HEK293 (cell line): ENCODE measurements around the gene GPHN.

Experiments used
- CTCF ChIA-PET: fragments of 350-600 bp; formaldehyde crosslinking; extraction: SDS; loops from one replicate; lab custom pipeline; 2021; ENCODE audit warnings: antibody characterized with exemption; lab: Yijun Ruan, JAX
- POLR2A ChIA-PET: fragments of 300-600 bp; formaldehyde crosslinking; extraction: SDS; loops from one replicate; lab custom pipeline; 2020; ENCODE audit warnings: antibody characterized with exemption, inconsistent platforms; lab: Yijun Ruan, JAX
- H3K27ac ChIP-seq: fragments of 200-500 bp; sonication (Bioruptor generic); 2 replicates; pipeline ENCODE4 v1.5.1; 2014; ENCODE audit warnings: low read depth, low read length, control low read depth, inconsistent platforms; ENCODE audit errors: extremely low read depth
- H3K36me3 ChIP-seq, 2 experiments: fragments of 200-500 bp in 1 of 2; sonication (Bioruptor generic) in 1 of 2; 1 replicate in 1 of 2; 2 replicates in 1 of 2; pipeline ENCODE4 v1.5.1; 2014 to 2017; ENCODE audit warnings: inconsistent platforms in 2 of 2, low read length in 2 of 2; ENCODE audit not compliant: control insufficient read depth in 2 of 2, insufficient read depth in 1 of 2
- H3K4me1 ChIP-seq: fragments of 200-500 bp; sonication (Bioruptor generic); 2 replicates; pipeline ENCODE4 v1.5.1; 2014; ENCODE audit warnings: mild to moderate bottlenecking, low read length, inconsistent platforms; ENCODE audit not compliant: control insufficient read depth, insufficient read depth
- H3K4me3 ChIP-seq: 2 replicates; pipeline ENCODE4 v1.5.1; 2011; ENCODE audit warnings: low read depth, mild to moderate bottlenecking, control low read depth, low read length, moderate library complexity
- H3K9me3 ChIP-seq: fragments of 200-500 bp; sonication (Bioruptor generic); 2 replicates; pipeline ENCODE4 v1.5.1; 2014; ENCODE audit warnings: low read depth, low read length, inconsistent platforms; ENCODE audit not compliant: control insufficient read depth, insufficient read depth
- BCL11B ChIP-seq: fragments of 450-650 bp; formaldehyde crosslinking; IDR thresholded peaks from 2 replicates; pipeline ENCODE4 v1.5.1; 2016; ENCODE audit warnings: low read depth, missing biosample characterization, missing genetic modification characterization
- EGR2 ChIP-seq: fragments of 450-650 bp; formaldehyde crosslinking; IDR thresholded peaks from 2 replicates; pipeline ENCODE4 v1.5.1; 2016; ENCODE audit warnings: low read depth, missing biosample characterization, missing genetic modification characterization
- GLIS2 ChIP-seq: fragments of 450-650 bp; formaldehyde crosslinking; IDR thresholded peaks from 2 replicates; pipeline ENCODE4 v1.5.1; 2016; ENCODE audit warnings: missing biosample characterization, missing genetic modification characterization
- OVOL3 ChIP-seq: fragments of 450-650 bp; formaldehyde crosslinking; IDR thresholded peaks from 2 replicates; pipeline ENCODE4 v1.5.1; 2016; ENCODE audit warnings: missing biosample characterization, missing genetic modification characterization
- PRDM10 ChIP-seq: fragments of 450-650 bp; formaldehyde crosslinking; IDR thresholded peaks from 2 replicates; pipeline ENCODE4 v1.5.1; 2016; ENCODE audit warnings: missing biosample characterization, missing genetic modification characterization
- SETDB1 ChIP-seq: IDR thresholded peaks from one replicate; pipeline ENCODE4 v1.6.1; 2017; ENCODE audit warnings: mild to moderate bottlenecking, low read length, moderate library complexity, mixed read lengths; ENCODE audit not compliant: insufficient read length
- SP3 ChIP-seq: fragments of 450-650 bp; formaldehyde crosslinking; IDR thresholded peaks from 2 replicates; pipeline ENCODE4 v1.5.1; 2016; ENCODE audit warnings: missing biosample characterization, missing genetic modification characterization
- TSHZ1 ChIP-seq: fragments of 450-650 bp; formaldehyde crosslinking; IDR thresholded peaks from 2 replicates; pipeline ENCODE4 v1.5.1; 2016; ENCODE audit warnings: missing biosample characterization, missing genetic modification characterization, borderline replicate concordance
- ZFP37 ChIP-seq: fragments of 450-650 bp; formaldehyde crosslinking; IDR thresholded peaks from 2 replicates; pipeline ENCODE4 v1.5.1; 2016; ENCODE audit warnings: missing biosample characterization, missing genetic modification characterization
- ZNF10 ChIP-seq: fragments of 450-650 bp; formaldehyde crosslinking; IDR thresholded peaks from 2 replicates; pipeline ENCODE4 v1.5.1; 2017; ENCODE audit warnings: missing biosample characterization, missing genetic modification characterization
- ZNF157 ChIP-seq: fragments of 450-650 bp; formaldehyde crosslinking; IDR thresholded peaks from 2 replicates; pipeline ENCODE4 v1.5.1; 2016; ENCODE audit warnings: missing biosample characterization, missing genetic modification characterization
- ZNF18 ChIP-seq: fragments of 450-650 bp; formaldehyde crosslinking; IDR thresholded peaks from 2 replicates; pipeline ENCODE4 v1.5.1; 2016; ENCODE audit warnings: missing biosample characterization, missing genetic modification characterization
- ZNF248 ChIP-seq: fragments of 450-650 bp; formaldehyde crosslinking; IDR thresholded peaks from 2 replicates; pipeline ENCODE4 v1.5.1; 2017; ENCODE audit warnings: missing biosample characterization, missing genetic modification characterization
- ZNF266 ChIP-seq: fragments of 450-650 bp; formaldehyde crosslinking; IDR thresholded peaks from 2 replicates; pipeline ENCODE4 v1.5.1; 2016; ENCODE audit warnings: missing biosample characterization, missing genetic modification characterization, low read depth
- ZNF324 ChIP-seq: fragments of 450-650 bp; formaldehyde crosslinking; IDR thresholded peaks from 2 replicates; pipeline ENCODE4 v1.5.1; 2016; ENCODE audit warnings: missing biosample characterization, missing genetic modification characterization
- ZNF501 ChIP-seq: fragments of 450-650 bp; formaldehyde crosslinking; IDR thresholded peaks from 2 replicates; pipeline ENCODE4 v1.5.1; 2016; ENCODE audit warnings: missing biosample characterization, missing genetic modification characterization
- ZNF561 ChIP-seq: fragments of 450-650 bp; IDR thresholded peaks from 2 replicates; pipeline ENCODE4 v1.5.1; 2018; ENCODE audit warnings: missing biosample characterization, missing genetic modification characterization, borderline replicate concordance
- ZNF639 ChIP-seq: fragments of 450-650 bp; formaldehyde crosslinking; IDR thresholded peaks from 2 replicates; pipeline ENCODE4 v1.5.1; 2016; ENCODE audit warnings: missing biosample characterization, missing genetic modification characterization
- ZNF707 ChIP-seq: fragments of 450-650 bp; formaldehyde crosslinking; IDR thresholded peaks from 2 replicates; pipeline ENCODE4 v1.5.1; 2016; ENCODE audit warnings: missing biosample characterization, missing genetic modification characterization
- ZNF747 ChIP-seq: fragments of 450-650 bp; formaldehyde crosslinking; IDR thresholded peaks from 2 replicates; pipeline ENCODE4 v1.5.1; 2016; ENCODE audit warnings: missing biosample characterization, missing genetic modification characterization
- TF ChIP-seq, protein P1 (sequence below): fragments of 450-650 bp; formaldehyde crosslinking; IDR thresholded peaks from 2 replicates; pipeline ENCODE4 v1.5.1; 2016; ENCODE audit warnings: missing biosample characterization, missing genetic modification characterization
- TF ChIP-seq, protein P2 (sequence below): fragments of 450-650 bp; formaldehyde crosslinking; IDR thresholded peaks from 2 replicates; pipeline ENCODE4 v1.5.1; 2016; ENCODE audit warnings: missing biosample characterization, missing genetic modification characterization

Gene GPHN

GRCh38 chr14:66471584-66471983, 36.4 kb upstream of the GPHN start (continued):
- TF ChIP-seq, protein P1, sequence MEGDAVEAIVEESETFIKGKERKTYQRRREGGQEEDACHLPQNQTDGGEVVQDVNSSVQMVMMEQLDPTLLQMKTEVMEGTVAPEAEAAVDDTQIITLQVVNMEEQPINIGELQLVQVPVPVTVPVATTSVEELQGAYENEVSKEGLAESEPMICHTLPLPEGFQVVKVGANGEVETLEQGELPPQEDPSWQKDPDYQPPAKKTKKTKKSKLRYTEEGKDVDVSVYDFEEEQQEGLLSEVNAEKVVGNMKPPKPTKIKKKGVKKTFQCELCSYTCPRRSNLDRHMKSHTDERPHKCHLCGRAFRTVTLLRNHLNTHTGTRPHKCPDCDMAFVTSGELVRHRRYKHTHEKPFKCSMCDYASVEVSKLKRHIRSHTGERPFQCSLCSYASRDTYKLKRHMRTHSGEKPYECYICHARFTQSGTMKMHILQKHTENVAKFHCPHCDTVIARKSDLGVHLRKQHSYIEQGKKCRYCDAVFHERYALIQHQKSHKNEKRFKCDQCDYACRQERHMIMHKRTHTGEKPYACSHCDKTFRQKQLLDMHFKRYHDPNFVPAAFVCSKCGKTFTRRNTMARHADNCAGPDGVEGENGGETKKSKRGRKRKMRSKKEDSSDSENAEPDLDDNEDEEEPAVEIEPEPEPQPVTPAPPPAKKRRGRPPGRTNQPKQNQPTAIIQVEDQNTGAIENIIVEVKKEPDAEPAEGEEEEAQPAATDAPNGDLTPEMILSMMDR: no peak
- no peak for TF ChIP-seq ZNF561
- TF ChIP-seq EGR2 (tag by site-specific recombination): no peak
- TF ChIP-seq ZNF707 (tag by site-specific recombination): no peak
- no peak for TF ChIP-seq ZNF747 (tag by site-specific recombination)
- TF ChIP-seq ZNF10 (tag by site-specific recombination): no peak
- TF ChIP-seq ZNF639 (tag by site-specific recombination): no peak

- Histone ChIP-seq H3K9me3 (no peaks in the 10 kb centered on the region), H3K36me3 (no peaks in the 10 kb centered on the region), H3K4me3 (no peak overlapping the region), H3K4me1 (no peaks in the 10 kb centered on the region), H3K27ac (no peak overlapping the region)
- no peak for TF ChIP-seq ZNF157 (tag by site-specific recombination)
- TF ChIP-seq ZNF324 (tag by site-specific recombination): no peak
- TF ChIP-seq BCL11B (tag by site-specific recombination): no peak
- no peak for TF ChIP-seq ZNF266 (tag by site-specific recombination)
- TF ChIP-seq OVOL3 (tag by site-specific recombination): no peak
- no peak for TF ChIP-seq ZNF747 (tag by site-specific recombination)
- ChIA-PET POLR2A (no interaction called here), CTCF (no interaction called here)
These were observed 35.7 kb upstream of the GPHN start for GRCh38 chr14:66472251-66472650.

GRCh38 chr14:66473223-66473622, 34.7 kb upstream of the GPHN start:
- ChIA-PET CTCF (no interaction called here), POLR2A (no interaction called here)
- H3K36me3 ChIP-seq: no peaks in the 10 kb centered on the region
- H3K9me3 ChIP-seq: no peaks in the 10 kb centered on the region
- H3K4me1 ChIP-seq: no peaks in the 10 kb centered on the region
- no peak overlapping the region for H3K27ac ChIP-seq
- TF ChIP-seq SETDB1: no peak
- TF ChIP-seq SP3 (tag by site-specific recombination): no peak
- no peak for TF ChIP-seq OVOL3 (tag by site-specific recombination)
- TF ChIP-seq PRDM10 (tag by site-specific recombination): no peak
- TF ChIP-seq ZNF248 (tag by site-specific recombination): no peak
- no peak for TF ChIP-seq ZNF501
- TF ChIP-seq, protein P2, sequence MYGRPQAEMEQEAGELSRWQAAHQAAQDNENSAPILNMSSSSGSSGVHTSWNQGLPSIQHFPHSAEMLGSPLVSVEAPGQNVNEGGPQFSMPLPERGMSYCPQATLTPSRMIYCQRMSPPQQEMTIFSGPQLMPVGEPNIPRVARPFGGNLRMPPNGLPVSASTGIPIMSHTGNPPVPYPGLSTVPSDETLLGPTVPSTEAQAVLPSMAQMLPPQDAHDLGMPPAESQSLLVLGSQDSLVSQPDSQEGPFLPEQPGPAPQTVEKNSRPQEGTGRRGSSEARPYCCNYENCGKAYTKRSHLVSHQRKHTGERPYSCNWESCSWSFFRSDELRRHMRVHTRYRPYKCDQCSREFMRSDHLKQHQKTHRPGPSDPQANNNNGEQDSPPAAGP (tag by site-specific recombination): no peak
- TF ChIP-seq ZNF18 (tag by site-specific recombination): no peak
- no peak for TF ChIP-seq ZFP37 (tag by site-specific recombination)
- no peak for TF ChIP-seq TSHZ1 (tag by site-specific recombination)
- TF ChIP-seq GLIS2 (tag by site-specific recombination): no peak
- H3K4me3 ChIP-seq: no peak overlapping the region
